ENCODE measurements around the gene NRG2.

Gene NRG2

DNA sequence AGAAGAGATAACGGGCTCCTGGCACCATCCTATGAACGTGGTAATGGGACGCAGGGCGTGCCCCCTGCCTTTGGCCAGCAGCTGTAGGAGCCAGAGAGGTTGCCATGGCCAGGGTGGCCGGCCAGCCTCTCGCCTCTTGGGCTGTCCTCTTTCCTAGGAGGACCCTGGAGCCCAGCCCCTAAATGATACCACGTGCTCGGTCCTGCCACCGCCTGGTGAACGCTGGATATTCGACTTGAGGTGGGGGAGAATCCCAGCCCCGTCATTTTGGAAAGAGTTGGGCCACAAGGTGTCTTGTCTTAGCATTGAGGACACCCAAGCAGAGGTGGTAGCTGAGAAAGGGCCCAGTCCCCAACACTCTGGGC, 391 bp upstream of the NRG2 start:
- TF ChIP-seq, protein P1, sequence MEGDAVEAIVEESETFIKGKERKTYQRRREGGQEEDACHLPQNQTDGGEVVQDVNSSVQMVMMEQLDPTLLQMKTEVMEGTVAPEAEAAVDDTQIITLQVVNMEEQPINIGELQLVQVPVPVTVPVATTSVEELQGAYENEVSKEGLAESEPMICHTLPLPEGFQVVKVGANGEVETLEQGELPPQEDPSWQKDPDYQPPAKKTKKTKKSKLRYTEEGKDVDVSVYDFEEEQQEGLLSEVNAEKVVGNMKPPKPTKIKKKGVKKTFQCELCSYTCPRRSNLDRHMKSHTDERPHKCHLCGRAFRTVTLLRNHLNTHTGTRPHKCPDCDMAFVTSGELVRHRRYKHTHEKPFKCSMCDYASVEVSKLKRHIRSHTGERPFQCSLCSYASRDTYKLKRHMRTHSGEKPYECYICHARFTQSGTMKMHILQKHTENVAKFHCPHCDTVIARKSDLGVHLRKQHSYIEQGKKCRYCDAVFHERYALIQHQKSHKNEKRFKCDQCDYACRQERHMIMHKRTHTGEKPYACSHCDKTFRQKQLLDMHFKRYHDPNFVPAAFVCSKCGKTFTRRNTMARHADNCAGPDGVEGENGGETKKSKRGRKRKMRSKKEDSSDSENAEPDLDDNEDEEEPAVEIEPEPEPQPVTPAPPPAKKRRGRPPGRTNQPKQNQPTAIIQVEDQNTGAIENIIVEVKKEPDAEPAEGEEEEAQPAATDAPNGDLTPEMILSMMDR (IDR thresholded peaks at IDR 0.05; ENCODE audit: extremely low read depth, insufficient read depth, missing control alignments), result no peak
- DNase-seq (ENCODE audit: low spot score), result peak; percentile 71
- in situ Hi-C loops (cut with MboI; ENCODE audit: low pct_unique_long_range_greater_than_20kb, low sequenced_read_pairs, unreplicated experiment), result no loop called here

DNA sequence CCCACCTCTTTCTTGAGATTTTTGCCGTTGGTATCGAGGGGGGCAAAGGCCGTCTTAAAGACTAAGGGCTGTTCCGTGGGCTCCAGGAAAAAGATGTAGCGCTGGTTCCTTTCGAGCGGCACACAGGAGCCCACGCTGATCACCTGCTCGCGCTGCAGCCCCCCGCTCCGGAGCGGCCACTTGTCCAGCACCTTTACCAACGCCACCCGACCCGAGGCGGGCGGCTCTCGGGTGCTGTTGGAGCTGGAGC, 781 bp downstream of the NRG2 start:
- DNase-seq (ENCODE audit: low spot score), result no peak
- TF ChIP-seq, protein P1 (IDR thresholded peaks at IDR 0.05; ENCODE audit: extremely low read depth, insufficient read depth, missing control alignments), result no peak
- in situ Hi-C loops (cut with MboI; ENCODE audit: low pct_unique_long_range_greater_than_20kb, low sequenced_read_pairs, unreplicated experiment), result no loop called here

DNA sequence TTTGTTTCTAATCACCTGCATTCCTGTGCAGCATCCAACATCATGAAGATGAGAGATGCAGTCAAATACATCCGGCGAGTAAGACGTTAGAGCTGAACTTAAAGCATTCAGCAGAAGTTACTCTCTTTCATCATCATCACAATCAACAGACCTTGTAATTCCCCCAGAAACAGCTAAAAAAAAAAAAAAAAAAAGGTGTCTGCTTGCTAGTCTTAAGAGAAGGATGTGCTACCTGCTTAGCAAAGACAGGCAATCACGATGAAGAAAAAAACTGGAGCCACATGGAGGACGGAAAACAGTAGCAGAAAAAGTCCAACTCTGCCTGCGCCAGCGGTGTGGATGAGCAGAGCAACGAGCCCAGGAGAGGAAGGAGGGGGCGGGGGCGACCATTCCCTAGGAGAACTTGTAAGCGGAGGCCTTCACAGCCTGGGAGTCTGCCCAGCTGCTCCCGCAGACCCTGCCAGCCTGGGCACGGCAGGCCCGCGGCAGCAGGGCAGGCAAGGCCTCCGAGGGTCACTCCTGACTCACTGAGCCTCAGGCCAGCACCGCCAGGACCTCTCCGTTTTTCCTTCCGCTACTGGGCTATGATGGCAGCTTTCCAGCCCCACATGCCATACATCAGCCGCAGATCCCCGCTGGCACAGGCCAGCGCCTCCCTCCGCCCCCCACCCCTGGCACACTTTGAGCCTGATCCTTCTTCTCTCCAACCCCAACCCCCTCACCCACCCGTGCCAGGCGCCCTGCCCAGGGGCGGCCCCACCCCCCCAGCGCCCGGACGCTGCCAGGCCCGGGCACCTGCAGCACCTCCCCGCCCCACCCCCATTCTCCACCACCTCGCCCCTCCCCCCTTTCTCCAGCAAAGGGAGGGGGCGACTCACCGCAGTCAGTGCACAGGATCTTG, 1.4 kb downstream of the NRG2 start:
- DNase-seq (ENCODE audit: low spot score), result peak; percentile 66
- in situ Hi-C loops (cut with MboI; ENCODE audit: low pct_unique_long_range_greater_than_20kb, low sequenced_read_pairs, unreplicated experiment), result no loop called here
- TF ChIP-seq, protein P1 (IDR thresholded peaks at IDR 0.05; ENCODE audit: extremely low read depth, insufficient read depth, missing control alignments), result no peak

DNA sequence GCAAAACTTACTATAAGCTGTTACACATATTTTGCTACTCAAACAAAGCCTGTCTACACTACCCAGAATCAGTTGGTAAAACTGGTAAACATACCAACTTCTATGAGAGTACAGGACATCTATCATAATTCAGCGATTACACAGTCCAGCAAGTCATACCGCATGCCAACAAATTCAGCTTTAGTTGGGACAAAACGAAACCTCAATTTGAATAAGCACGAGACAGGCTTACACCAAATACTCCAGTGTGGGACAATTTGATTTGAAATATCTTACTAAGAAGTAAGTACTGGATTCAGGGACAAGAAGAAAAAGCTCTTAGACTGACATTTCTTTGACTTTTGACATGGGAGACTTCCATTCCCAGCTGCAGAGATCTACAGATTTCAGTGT, 2.0 kb downstream of the NRG2 start:
- in situ Hi-C loops (cut with MboI; ENCODE audit: low pct_unique_long_range_greater_than_20kb, low sequenced_read_pairs, unreplicated experiment), result no loop called here
- DNase-seq (ENCODE audit: low spot score), result no peak
- TF ChIP-seq, protein P1 (IDR thresholded peaks at IDR 0.05; ENCODE audit: extremely low read depth, insufficient read depth, missing control alignments), result no peak

DNA sequence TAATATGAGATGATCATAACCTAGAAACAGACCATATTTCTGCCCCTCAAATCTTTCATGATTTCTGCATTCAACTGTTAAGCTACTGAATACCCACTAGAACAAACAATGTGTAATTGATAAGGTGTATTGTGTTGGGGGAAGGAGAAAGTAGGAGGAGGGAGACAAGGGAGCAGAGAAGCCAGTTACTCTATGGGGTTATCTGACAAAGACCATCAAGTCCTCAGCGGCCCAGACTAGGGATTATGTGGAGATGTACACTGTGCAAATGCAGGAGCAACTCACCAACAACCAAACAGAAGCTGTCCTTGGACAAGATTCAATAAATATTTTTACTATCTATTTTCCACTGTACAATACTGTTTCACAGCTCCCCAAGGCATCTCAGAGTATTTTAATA, 2.7 kb downstream of the NRG2 start:
- in situ Hi-C loops (cut with MboI; ENCODE audit: low pct_unique_long_range_greater_than_20kb, low sequenced_read_pairs, unreplicated experiment), result no loop called here

DNA sequence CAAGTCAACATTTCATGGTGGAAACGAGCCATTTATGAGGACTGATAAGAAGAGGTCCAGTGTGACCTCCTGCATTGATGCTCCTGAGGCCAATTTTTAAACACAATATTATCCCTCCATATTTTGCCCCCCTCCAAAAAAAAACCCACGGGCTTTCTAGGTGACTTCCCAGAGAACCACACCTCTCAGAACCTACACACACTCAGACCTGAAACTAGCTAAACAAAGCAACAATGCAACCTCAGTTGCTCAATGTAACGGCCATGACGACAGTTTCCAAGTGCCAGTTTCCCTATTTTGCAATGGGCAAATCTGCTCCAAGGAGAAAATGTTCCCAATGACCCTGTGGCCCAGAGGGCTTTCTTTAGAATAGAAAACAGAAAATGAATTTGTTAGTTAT, 3.5 kb downstream of the NRG2 start:
- TF ChIP-seq, protein P1 (IDR thresholded peaks at IDR 0.05; ENCODE audit: extremely low read depth, insufficient read depth, missing control alignments), result no peak
- peak; percentile 43 for DNase-seq (ENCODE audit: low spot score)
- in situ Hi-C loops (cut with MboI; ENCODE audit: low pct_unique_long_range_greater_than_20kb, low sequenced_read_pairs, unreplicated experiment), result no loop called here

More for the DNA sequence above, 2.7 kb downstream of the NRG2 start:
- TF ChIP-seq, protein P1 (IDR thresholded peaks at IDR 0.05; ENCODE audit: extremely low read depth, insufficient read depth, missing control alignments), result no peak
- DNase-seq (ENCODE audit: low spot score), result no peak
